ENCODE measurements around the gene DSG4. TPM values are rescaled to one million over a fixed set of nuclear protein-coding genes. Genes with fewer than 3 reads are reported as not detected.

Gene DSG4
- total RNA-seq, 1 experiment from 2014 or later, result not detected

DNA sequence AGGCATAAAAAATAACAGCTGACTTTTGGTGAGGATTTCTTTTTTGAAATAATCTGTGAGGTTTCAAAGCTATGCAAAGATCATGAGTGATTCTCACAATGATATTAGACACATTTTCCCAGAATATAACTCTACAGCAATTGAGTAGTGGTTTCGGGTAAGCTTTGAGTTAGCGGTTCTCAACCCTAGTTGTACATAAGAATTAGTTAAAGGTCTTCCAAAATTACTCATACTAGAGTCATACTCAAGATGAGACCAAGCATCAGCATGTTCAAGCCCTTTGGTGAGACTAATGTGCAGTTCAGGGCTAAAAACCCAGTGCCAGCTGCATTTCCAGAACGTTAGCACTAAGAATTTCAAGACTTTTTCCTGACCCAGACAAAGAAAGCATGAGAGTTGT, 31.1 kb downstream of the DSG4 start:
- no peaks in the 10 kb centered on the region for H3K36me3 Mint-ChIP-seq (ENCODE audit: insufficient read depth, unreplicated experiment)
- H3K4me1 Mint-ChIP-seq (ENCODE audit: low read depth, unreplicated experiment), result peaks cover 7% of the 10 kb centered on the region
- H3K27ac Mint-ChIP-seq (ENCODE audit: unreplicated experiment), result no peak overlapping the region
- no TSS peak for BruUV-seq (replicated peaks)
- no peak for DNase-seq
- CTCF ChIA-PET, result no interaction called here
- intact Hi-C loops (cut with micrococcal nuclease; ENCODE audit: unreplicated experiment), result no loop called here
- peaks cover 3% of the 10 kb centered on the region for H3K9me3 Mint-ChIP-seq (ENCODE audit: low read depth, unreplicated experiment)
- no peaks in the 10 kb centered on the region for H3K27me3 Mint-ChIP-seq (ENCODE audit: unreplicated experiment)
- TF ChIP-seq, protein P1, sequence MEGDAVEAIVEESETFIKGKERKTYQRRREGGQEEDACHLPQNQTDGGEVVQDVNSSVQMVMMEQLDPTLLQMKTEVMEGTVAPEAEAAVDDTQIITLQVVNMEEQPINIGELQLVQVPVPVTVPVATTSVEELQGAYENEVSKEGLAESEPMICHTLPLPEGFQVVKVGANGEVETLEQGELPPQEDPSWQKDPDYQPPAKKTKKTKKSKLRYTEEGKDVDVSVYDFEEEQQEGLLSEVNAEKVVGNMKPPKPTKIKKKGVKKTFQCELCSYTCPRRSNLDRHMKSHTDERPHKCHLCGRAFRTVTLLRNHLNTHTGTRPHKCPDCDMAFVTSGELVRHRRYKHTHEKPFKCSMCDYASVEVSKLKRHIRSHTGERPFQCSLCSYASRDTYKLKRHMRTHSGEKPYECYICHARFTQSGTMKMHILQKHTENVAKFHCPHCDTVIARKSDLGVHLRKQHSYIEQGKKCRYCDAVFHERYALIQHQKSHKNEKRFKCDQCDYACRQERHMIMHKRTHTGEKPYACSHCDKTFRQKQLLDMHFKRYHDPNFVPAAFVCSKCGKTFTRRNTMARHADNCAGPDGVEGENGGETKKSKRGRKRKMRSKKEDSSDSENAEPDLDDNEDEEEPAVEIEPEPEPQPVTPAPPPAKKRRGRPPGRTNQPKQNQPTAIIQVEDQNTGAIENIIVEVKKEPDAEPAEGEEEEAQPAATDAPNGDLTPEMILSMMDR (IDR thresholded peaks at IDR 0.05; ENCODE audit: unreplicated experiment), result no peak
- no peak overlapping the region for H3K4me3 Mint-ChIP-seq (ENCODE audit: low read depth, unreplicated experiment)

DNA sequence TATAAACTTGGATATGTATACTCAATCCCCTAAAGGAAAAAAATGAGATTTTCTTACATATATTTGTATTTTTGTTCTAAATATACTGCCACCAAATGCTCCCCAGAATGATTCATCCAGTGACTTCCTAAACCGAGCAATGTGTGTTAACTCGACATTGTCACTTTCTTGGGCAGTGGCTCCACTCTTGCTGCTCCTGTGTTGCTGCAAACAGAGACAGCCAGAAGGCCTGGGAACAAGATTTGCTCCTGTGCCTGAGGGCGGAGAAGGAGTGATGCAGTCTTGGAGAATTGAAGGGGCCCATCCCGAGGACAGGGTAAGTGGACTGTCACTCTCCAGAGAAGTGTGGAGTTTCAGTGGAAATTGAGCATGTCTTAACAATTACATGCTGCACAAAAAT, 32.7 kb downstream of the DSG4 start:
- no TSS peak for BruUV-seq (replicated peaks)
- Mint-ChIP-seq H3K4me1 (ENCODE audit: low read depth, unreplicated experiment) (no peaks in the 10 kb centered on the region), H3K4me3 (ENCODE audit: low read depth, unreplicated experiment) (no peak overlapping the region), H3K36me3 (ENCODE audit: insufficient read depth, unreplicated experiment) (no peaks in the 10 kb centered on the region), H3K9me3 (ENCODE audit: low read depth, unreplicated experiment) (peaks cover 3% of the 10 kb centered on the region), H3K27me3 (ENCODE audit: unreplicated experiment) (no peaks in the 10 kb centered on the region), H3K27ac (ENCODE audit: unreplicated experiment) (no peak overlapping the region)
- DNase-seq, result no peak
- TF ChIP-seq, protein P1 (IDR thresholded peaks at IDR 0.05; ENCODE audit: unreplicated experiment), result no peak
- intact Hi-C loops (cut with micrococcal nuclease; ENCODE audit: unreplicated experiment), result no loop called here
- CTCF ChIA-PET, result no interaction called here

DNA sequence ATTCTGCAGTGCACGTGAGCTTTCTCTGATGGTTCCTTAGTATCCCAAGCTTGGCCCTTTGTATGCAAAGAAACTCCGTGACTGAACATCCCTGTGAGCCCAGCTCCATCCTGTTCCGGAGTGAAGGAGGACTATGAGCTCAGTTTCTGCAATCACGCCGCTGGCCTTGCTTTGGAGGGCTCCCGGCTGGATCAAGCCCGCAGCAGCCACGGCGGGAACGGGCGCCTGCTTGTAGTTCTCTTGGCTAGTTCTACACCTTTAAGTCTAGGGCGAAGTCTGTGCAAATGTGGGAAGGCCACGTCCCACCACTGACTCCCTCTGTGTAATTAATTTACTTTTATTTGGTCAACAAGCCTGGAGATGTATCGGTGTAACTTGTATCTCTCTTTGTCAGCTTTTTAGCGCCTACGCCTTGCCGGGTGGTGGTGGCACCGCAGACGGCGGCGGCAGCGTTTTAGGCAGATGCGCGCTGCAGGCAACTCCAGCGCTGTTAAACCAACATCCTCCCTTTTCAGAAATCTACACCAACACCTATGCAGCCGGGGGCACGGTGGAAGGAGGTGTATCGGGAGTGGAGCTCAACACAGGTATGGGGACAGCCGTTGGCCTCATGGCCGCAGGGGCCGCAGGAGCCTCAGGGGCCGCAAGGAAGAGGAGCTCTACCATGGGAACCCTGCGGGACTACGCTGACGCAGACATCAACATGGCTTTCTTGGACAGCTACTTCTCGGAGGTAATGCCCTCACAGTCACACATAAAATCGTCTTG, 34.3 kb downstream of the DSG4 start:
- intact Hi-C loops (cut with micrococcal nuclease; ENCODE audit: unreplicated experiment), result no loop called here
- Mint-ChIP-seq H3K27ac (ENCODE audit: unreplicated experiment) (no peak overlapping the region), H3K27me3 (ENCODE audit: unreplicated experiment) (no peaks in the 10 kb centered on the region), H3K9me3 (ENCODE audit: low read depth, unreplicated experiment) (peaks cover 6% of the 10 kb centered on the region), H3K4me1 (ENCODE audit: low read depth, unreplicated experiment) (no peaks in the 10 kb centered on the region), H3K4me3 (ENCODE audit: low read depth, unreplicated experiment) (no peak overlapping the region), H3K36me3 (ENCODE audit: insufficient read depth, unreplicated experiment) (no peaks in the 10 kb centered on the region)
- DNase-seq, result no peak
- TF ChIP-seq, protein P1 (IDR thresholded peaks at IDR 0.05; ENCODE audit: unreplicated experiment), result no peak
- CTCF ChIA-PET, result interaction anchor here (1.2 kb wide), 1 partner anchor 14 kb away, joined by 3 read pairs; no protein-coding TSS in a partner anchor
- BruUV-seq (replicated peaks), result no TSS peak

DNA sequence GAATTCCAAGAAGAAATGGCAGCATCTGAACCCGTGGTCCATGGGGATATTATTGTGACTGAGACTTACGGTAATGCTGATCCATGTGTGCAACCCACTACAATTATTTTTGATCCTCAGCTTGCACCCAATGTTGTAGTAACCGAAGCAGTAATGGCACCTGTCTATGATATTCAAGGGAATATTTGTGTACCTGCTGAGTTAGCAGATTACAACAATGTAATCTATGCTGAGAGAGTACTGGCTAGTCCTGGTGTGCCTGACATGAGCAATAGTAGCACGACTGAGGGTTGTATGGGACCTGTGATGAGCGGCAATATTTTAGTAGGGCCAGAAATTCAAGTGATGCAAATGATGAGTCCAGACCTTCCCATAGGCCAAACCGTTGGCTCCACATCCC, 36.6 kb downstream of the DSG4 start:
- Mint-ChIP-seq H3K27ac (ENCODE audit: unreplicated experiment) (no peak overlapping the region), H3K4me3 (ENCODE audit: low read depth, unreplicated experiment) (no peak overlapping the region), H3K27me3 (ENCODE audit: unreplicated experiment) (no peaks in the 10 kb centered on the region), H3K9me3 (ENCODE audit: low read depth, unreplicated experiment) (peaks cover 6% of the 10 kb centered on the region), H3K4me1 (ENCODE audit: low read depth, unreplicated experiment) (no peaks in the 10 kb centered on the region), H3K36me3 (ENCODE audit: insufficient read depth, unreplicated experiment) (no peaks in the 10 kb centered on the region)
- CTCF ChIA-PET, result no interaction called here
- no TSS peak for BruUV-seq (replicated peaks)
- no peak for DNase-seq
- intact Hi-C loops (cut with micrococcal nuclease; ENCODE audit: unreplicated experiment), result no loop called here
- TF ChIP-seq, protein P1 (IDR thresholded peaks at IDR 0.05; ENCODE audit: unreplicated experiment), result no peak

Measured in Calu3 (cell line).